ENCODE measurements around the gene SIRT3.

- TF ChIP-seq EP300 (IDR thresholded peaks at IDR 0.05) (no peak), POLR2A (IDR thresholded peaks at IDR 0.05) (no peak), CTCF (IDR thresholded peaks at IDR 0.05) (no peak)
Observed at GRCh38 chr11:230431-230830, 5.7 kb downstream of the SIRT3 start.
